GM12891 (cell line): Measurements from ENCODE around the gene SLC5A12.

ENCODE experiments used
- DNase-seq: peaks from one replicate; pipeline ENCODE4 v3.0.0; 2011; ENCODE audit warnings: low spot score; ENCODE audit not compliant: insufficient read length
- FAIRE-seq: peaks from 2 replicates; lab custom pipeline; 2011; peaks lifted over from hg19 to GRCh38; lab: Jason Lieb, UNC
- PAX5 ChIP-seq: IDR thresholded peaks from 2 replicates; pipeline ENCODE4 v1.6.1; 2011; ENCODE audit warnings: low read length, moderate library complexity, mild to moderate bottlenecking; ENCODE audit not compliant: insufficient read depth, severe bottlenecking
- POLR2A ChIP-seq: IDR thresholded peaks from 2 replicates; pipeline ENCODE4 v1.6.1; 2011; ENCODE audit warnings: low read depth, low read length, control low read depth
- POLR2AphosphoS5 ChIP-seq: IDR thresholded peaks from 2 replicates; pipeline ENCODE4 v1.6.1; 2011; ENCODE audit warnings: low read depth, low read length, control low read depth
- POU2F2 ChIP-seq: IDR thresholded peaks from 2 replicates; pipeline ENCODE4 v1.6.1; 2011; ENCODE audit warnings: low read depth, mild to moderate bottlenecking, control low read depth, low read length, moderate library complexity
- SPI1 ChIP-seq: IDR thresholded peaks from 2 replicates; pipeline ENCODE4 v1.6.1; 2011; ENCODE audit warnings: low read depth, low read length, control low read depth
- TAF1 ChIP-seq: IDR thresholded peaks from 2 replicates; pipeline ENCODE4 v1.6.1; 2011; ENCODE audit warnings: low read depth, low read length, control low read depth

SLC5A12 gene

GRCh38 chr11:26753723-26754504, 32.1 kb upstream of the SLC5A12 start:
- no peak for TF ChIP-seq TAF1
- no peak for TF ChIP-seq SPI1
- no peak for TF ChIP-seq POLR2AphosphoS5
- no peak for TF ChIP-seq PAX5
- TF ChIP-seq POLR2A: no peak
- no peak for TF ChIP-seq POU2F2
- no peak for FAIRE-seq
- DNase-seq: no peak

- FAIRE-seq: no peak
- no peak for TF ChIP-seq POU2F2
- TF ChIP-seq TAF1: no peak
- no peak for TF ChIP-seq POLR2AphosphoS5
- no peak for TF ChIP-seq SPI1
- no peak for TF ChIP-seq PAX5
- no peak for TF ChIP-seq POLR2A
- DNase-seq: no peak
Observed at GRCh38 chr11:26749927-26750326, 28.1 kb upstream of the SLC5A12 start.

- FAIRE-seq: no peak
- DNase-seq: no peak
- TF ChIP-seq POLR2AphosphoS5 (no peak), PAX5 (no peak), TAF1 (no peak), POLR2A (no peak), SPI1 (no peak), POU2F2 (no peak)
Observed at GRCh38 chr11:26743622-26744021, 21.8 kb upstream of the SLC5A12 start.

- TF ChIP-seq TAF1 (no peak), POU2F2 (no peak), POLR2AphosphoS5 (no peak), POLR2A (no peak), PAX5 (no peak)
- DNase-seq: no peak
Observed at GRCh38 chr11:26742966-26743365, 21.1 kb upstream of the SLC5A12 start.

GRCh38 chr11:26741036-26741435, 19.2 kb upstream of the SLC5A12 start:
- FAIRE-seq (no peak), DNase-seq (no peak)
- TF ChIP-seq PAX5: no peak
- no peak for TF ChIP-seq TAF1
- TF ChIP-seq SPI1: no peak
- TF ChIP-seq POLR2A: no peak
- TF ChIP-seq POLR2AphosphoS5: no peak
- no peak for TF ChIP-seq POU2F2

More at GRCh38 chr11:26742966-26743365, 21.1 kb upstream of the SLC5A12 start:
- FAIRE-seq: no peak

- TF ChIP-seq TAF1: no peak
- DNase-seq (no peak), FAIRE-seq (no peak)
Observed at GRCh38 chr11:26739366-26740073, 17.7 kb upstream of the SLC5A12 start.

GRCh38 chr11:26734691-26735090, 12.8 kb upstream of the SLC5A12 start:
- no peak for FAIRE-seq
- no peak for DNase-seq
- TF ChIP-seq SPI1: no peak
- TF ChIP-seq POLR2A: no peak
- no peak for TF ChIP-seq PAX5
- TF ChIP-seq POU2F2: no peak
- TF ChIP-seq POLR2AphosphoS5: no peak
- TF ChIP-seq TAF1: no peak

GRCh38 chr11:26731084-26731456, 9.2 kb upstream of the SLC5A12 start:
- DNase-seq (no peak), FAIRE-seq (no peak)
- no peak for TF ChIP-seq POLR2AphosphoS5
- no peak for TF ChIP-seq TAF1
- TF ChIP-seq PAX5: no peak
- TF ChIP-seq POLR2A: no peak
- no peak for TF ChIP-seq POU2F2
- TF ChIP-seq SPI1: no peak

GRCh38 chr11:26730414-26731083, 8.7 kb upstream of the SLC5A12 start:
- TF ChIP-seq PAX5: no peak
- TF ChIP-seq SPI1: no peak
- no peak for FAIRE-seq
- DNase-seq: no peak
